ENCODE results near the gene SORCS1.

The SORCS1 gene

GRCh38 chr10:106636766-106637491 is 527.6 kb downstream of the SORCS1 start:
- Histone ChIP-seq H3K79me2 (no peaks in the 10 kb centered on the region), H3K27ac (no peak overlapping the region), H3K9me3 (ENCODE audit: control insufficient read depth, low read length) (no peaks in the 10 kb centered on the region), H3K4me2 (ENCODE audit: low read length) (no peak overlapping the region), H3K9ac (no peak overlapping the region), H3K36me3 (ENCODE audit: control insufficient read depth, insufficient read depth, low read length) (no peaks in the 10 kb centered on the region), H2AFZ (no peak overlapping the region), H3K27me3 (ENCODE audit: control insufficient read depth, insufficient read depth, low read length) (no peaks in the 10 kb centered on the region), H3K4me3 (ENCODE audit: low read depth, low read length) (no peak overlapping the region), H3K4me1 (no peaks in the 10 kb centered on the region)
- TF ChIP-seq CTCF (IDR thresholded peaks at IDR 0.05): no peak

GRCh38 chr10:106635947-106636346 is 528.6 kb downstream of the SORCS1 start:
- no peak overlapping the region for H3K27ac ChIP-seq

GRCh38 chr10:106631016-106631702 is 533.3 kb downstream of the SORCS1 start:
- H3K27me3 ChIP-seq (ENCODE audit: control insufficient read depth, insufficient read depth, low read length): no peaks in the 10 kb centered on the region
- H3K9me3 ChIP-seq (ENCODE audit: control insufficient read depth, low read length): no peaks in the 10 kb centered on the region
- no peak overlapping the region for H3K9ac ChIP-seq
- TF ChIP-seq CTCF (IDR thresholded peaks at IDR 0.05): no peak
- no peaks in the 10 kb centered on the region for H3K4me1 ChIP-seq
- H3K27ac ChIP-seq: no peak overlapping the region
- no peak overlapping the region for H3K4me2 ChIP-seq (ENCODE audit: low read length)
- no peak overlapping the region for H3K4me3 ChIP-seq (ENCODE audit: low read depth, low read length)
- H2AFZ ChIP-seq: no peak overlapping the region
- no peaks in the 10 kb centered on the region for H3K36me3 ChIP-seq (ENCODE audit: control insufficient read depth, insufficient read depth, low read length)
- no peaks in the 10 kb centered on the region for H3K79me2 ChIP-seq

More at GRCh38 chr10:106635947-106636346, 528.6 kb downstream of the SORCS1 start:
- H3K4me2 ChIP-seq (ENCODE audit: low read length): no peak overlapping the region
- H3K36me3 ChIP-seq (ENCODE audit: control insufficient read depth, insufficient read depth, low read length): no peaks in the 10 kb centered on the region
- H3K4me1 ChIP-seq: no peaks in the 10 kb centered on the region
- TF ChIP-seq CTCF (IDR thresholded peaks at IDR 0.05): no peak
- H2AFZ ChIP-seq: no peak overlapping the region
- no peaks in the 10 kb centered on the region for H3K79me2 ChIP-seq
- no peak overlapping the region for H3K9ac ChIP-seq
- H3K27me3 ChIP-seq (ENCODE audit: control insufficient read depth, insufficient read depth, low read length): no peaks in the 10 kb centered on the region
- H3K9me3 ChIP-seq (ENCODE audit: control insufficient read depth, low read length): no peaks in the 10 kb centered on the region
- H3K4me3 ChIP-seq (ENCODE audit: low read depth, low read length): no peak overlapping the region

GRCh38 chr10:106626371-106626770 is 538.1 kb downstream of the SORCS1 start:
- Histone ChIP-seq H3K36me3 (ENCODE audit: control insufficient read depth, insufficient read depth, low read length) (no peaks in the 10 kb centered on the region), H3K27ac (no peak overlapping the region), H3K27me3 (ENCODE audit: control insufficient read depth, insufficient read depth, low read length) (no peaks in the 10 kb centered on the region), H3K9me3 (ENCODE audit: control insufficient read depth, low read length) (no peaks in the 10 kb centered on the region), H3K4me1 (no peaks in the 10 kb centered on the region), H3K4me2 (ENCODE audit: low read length) (no peak overlapping the region), H3K4me3 (ENCODE audit: low read depth, low read length) (no peak overlapping the region), H3K79me2 (no peaks in the 10 kb centered on the region), H2AFZ (no peak overlapping the region), H3K9ac (no peak overlapping the region)
- TF ChIP-seq CTCF (IDR thresholded peaks at IDR 0.05): no peak
